Measurements from ENCODE around the gene ACTRT2. TPM values are rescaled to one million over a fixed set of nuclear protein-coding genes. Genes with fewer than 3 reads are reported as not detected.

Gene ACTRT2
- total and polyA plus RNA-seq, 2 of the 8 experiments (the other 6 are each of a cell fraction or from before 2014, with no cell fraction given): not detected

DNA sequence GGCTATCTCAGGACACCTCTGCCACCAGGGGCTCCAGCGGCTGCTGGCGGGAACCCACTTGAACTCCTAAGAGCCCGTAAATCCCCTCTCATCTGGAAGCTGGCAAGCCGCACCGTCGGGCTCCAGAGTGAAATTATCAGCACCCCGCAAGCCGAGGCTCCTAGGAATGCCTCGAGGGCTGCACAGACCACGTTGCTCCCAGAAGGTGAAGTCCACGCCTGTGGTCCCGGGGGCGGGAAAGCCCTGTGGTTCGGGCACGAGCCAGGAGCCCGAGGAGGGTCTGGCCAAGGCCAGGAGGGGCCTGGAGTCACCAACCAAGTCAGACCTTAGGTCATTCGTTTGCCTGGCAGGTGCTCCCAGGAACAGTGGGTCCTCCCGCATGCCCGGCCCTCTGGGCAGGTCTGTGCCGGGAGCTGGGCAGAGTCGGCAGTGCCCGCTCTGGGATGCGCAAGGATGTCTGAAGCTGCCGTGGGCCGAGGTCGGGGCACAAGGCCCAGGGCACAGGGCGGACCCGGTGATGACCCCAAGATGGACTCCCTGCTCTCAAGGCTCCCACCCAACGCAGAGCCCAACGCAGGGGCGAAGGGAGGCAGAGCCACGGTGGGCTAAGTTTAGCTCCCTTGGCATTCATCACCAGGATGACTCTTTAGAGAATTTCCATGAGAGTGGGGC is 8.9 kb downstream of the ACTRT2 start:
- Histone ChIP-seq H3K14ac (ENCODE audit: insufficient read length) (no peak overlapping the region), H4K91ac (replicated peaks; ENCODE audit: insufficient read length, low read length) (no peak overlapping the region), H3K23ac (ENCODE audit: insufficient read length) (no peak overlapping the region), H3K79me1 (ENCODE audit: low read depth, low read length) (no peaks in the 10 kb centered on the region), H3K18ac (ENCODE audit: extremely low read depth, low read length) (no peak overlapping the region), H2AFZ (ENCODE audit: low read length) (no peak overlapping the region), H2BK20ac (ENCODE audit: low read length) (no peak overlapping the region), H2BK5ac (ENCODE audit: low read depth, low read length) (no peak overlapping the region), H3K36me3 (ENCODE audit: control insufficient read depth in 2 of 4, insufficient read depth in 4 of 4, low read length in 3 of 4) (no peaks in the 10 kb centered on the region; a peak in 2 of 8 replicates), H3K56ac (replicated peaks; ENCODE audit: insufficient read length, low read depth, low read length) (no peak overlapping the region), H2BK12ac (ENCODE audit: low read depth, low read length) (no peak overlapping the region), H3K4me3 (ENCODE audit: extremely low read depth in 1 of 4, insufficient read depth in 2 of 4, low read depth in 3 of 4, low read length in 4 of 4) (no peak overlapping the region), H3K9ac (replicated peaks in 1 of 4; ENCODE audit: extremely low read depth in 1 of 4, low read depth in 3 of 4, low read length in 3 of 4) (no peak overlapping the region), H3K27me3 (replicated peaks in 1 of 4; ENCODE audit: control insufficient read depth in 3 of 4, extremely low read depth in 1 of 4, insufficient read depth in 3 of 4, low read length in 3 of 4) (no peaks in the 10 kb centered on the region), H4K5ac (ENCODE audit: insufficient read length, low read depth, low read length) (no peak overlapping the region), H4K20me1 (replicated peaks in 1 of 2; ENCODE audit: control insufficient read depth in 1 of 2, insufficient read depth in 2 of 2, low read length in 2 of 2) (peaks cover 0 to 4% of the 10 kb centered on the region in 2 experiments), H2BK120ac (replicated peaks; ENCODE audit: low read depth, low read length) (no peak overlapping the region), H3K4me1 (replicated peaks in 1 of 4; ENCODE audit: control insufficient read depth in 3 of 4, insufficient read depth in 4 of 4, low read length in 3 of 4) (no peaks in the 10 kb centered on the region), H3K23me2 (ENCODE audit: low read depth, low read length) (peaks cover 7% of the 10 kb centered on the region; the same call in 1 of the 2 replicates), H2AK5ac (ENCODE audit: low read depth, low read length) (no peak overlapping the region), H3K79me2 (ENCODE audit: control insufficient read depth in 1 of 2, insufficient read depth in 2 of 2, low read length in 2 of 2) (no peaks in the 10 kb centered on the region), H3K4ac (replicated peaks; ENCODE audit: insufficient read length, low read depth, low read length) (no peak overlapping the region), H4K8ac (ENCODE audit: extremely low read depth, insufficient read depth, low read length) (no peak overlapping the region), H3K9me3 (ENCODE audit: insufficient read depth in 2 of 2, low read depth in 1 of 2, low read length in 1 of 2) (peaks cover 67 to 97% of the 10 kb centered on the region in 2 experiments), H2BK15ac (ENCODE audit: low read length) (no peak overlapping the region), H3K27ac (ENCODE audit: low read depth, low read length) (no peak overlapping the region), H3K4me2 (ENCODE audit: insufficient read depth in 1 of 2, low read depth in 2 of 2, low read length in 2 of 2) (no peak overlapping the region)
- WGBS, 2 experiments (ENCODE audit: extremely low coverage in 1 of 2, insufficient coverage in 1 of 2, insufficient read length in 1 of 2, insufficient replicate concordance in 2 of 2, low coverage in 1 of 2, low lambda C conversion rate in 2 of 2, missing lambda C conversion rate in 1 of 2): 95% methylated on average over 24 of the region's 32 CpGs; no CpG with 5 or more reads in 1 of the 2 experiments
- CTCF ChIA-PET (ENCODE audit: partially characterized antibody): no interaction called here
- DNase-seq (ENCODE audit: low read depth in 1 of 2, low spot score in 2 of 2) (no peak), FAIRE-seq (no peak)
- POLR2A ChIA-PET (ENCODE audit: partially characterized antibody): no interaction called here
- TF ChIP-seq, protein P1, sequence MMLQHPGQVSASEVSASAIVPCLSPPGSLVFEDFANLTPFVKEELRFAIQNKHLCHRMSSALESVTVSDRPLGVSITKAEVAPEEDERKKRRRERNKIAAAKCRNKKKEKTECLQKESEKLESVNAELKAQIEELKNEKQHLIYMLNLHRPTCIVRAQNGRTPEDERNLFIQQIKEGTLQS (IDR thresholded peaks at IDR 0.05; ENCODE audit: insufficient read depth, low read depth, low read length): no peak
- TF ChIP-seq KDM5A (IDR thresholded peaks at IDR 0.05; ENCODE audit: low read length): no peak
- no peak for TF ChIP-seq SP1 (IDR thresholded peaks at IDR 0.05; ENCODE audit: low read depth, low read length)
- no peak for TF ChIP-seq CTBP2 (IDR thresholded peaks at IDR 0.05; ENCODE audit: borderline replicate concordance, insufficient read depth, insufficient read length, low read length)
- TF ChIP-seq, protein P2, sequence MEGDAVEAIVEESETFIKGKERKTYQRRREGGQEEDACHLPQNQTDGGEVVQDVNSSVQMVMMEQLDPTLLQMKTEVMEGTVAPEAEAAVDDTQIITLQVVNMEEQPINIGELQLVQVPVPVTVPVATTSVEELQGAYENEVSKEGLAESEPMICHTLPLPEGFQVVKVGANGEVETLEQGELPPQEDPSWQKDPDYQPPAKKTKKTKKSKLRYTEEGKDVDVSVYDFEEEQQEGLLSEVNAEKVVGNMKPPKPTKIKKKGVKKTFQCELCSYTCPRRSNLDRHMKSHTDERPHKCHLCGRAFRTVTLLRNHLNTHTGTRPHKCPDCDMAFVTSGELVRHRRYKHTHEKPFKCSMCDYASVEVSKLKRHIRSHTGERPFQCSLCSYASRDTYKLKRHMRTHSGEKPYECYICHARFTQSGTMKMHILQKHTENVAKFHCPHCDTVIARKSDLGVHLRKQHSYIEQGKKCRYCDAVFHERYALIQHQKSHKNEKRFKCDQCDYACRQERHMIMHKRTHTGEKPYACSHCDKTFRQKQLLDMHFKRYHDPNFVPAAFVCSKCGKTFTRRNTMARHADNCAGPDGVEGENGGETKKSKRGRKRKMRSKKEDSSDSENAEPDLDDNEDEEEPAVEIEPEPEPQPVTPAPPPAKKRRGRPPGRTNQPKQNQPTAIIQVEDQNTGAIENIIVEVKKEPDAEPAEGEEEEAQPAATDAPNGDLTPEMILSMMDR (IDR thresholded peaks at IDR 0.05; ENCODE audit: control extremely low read depth in 1 of 3, insufficient read depth in 1 of 3, low read depth in 1 of 3, low read length in 3 of 3): no peak
- TF ChIP-seq POLR2AphosphoS5 (IDR thresholded peaks at IDR 0.05; ENCODE audit: low read depth, low read length): no peak
- no peak for TF ChIP-seq SRF (IDR thresholded peaks at IDR 0.05; ENCODE audit: low read depth, low read length)

Measured in H1 (cell line).